GM23338 (cell line): ENCODE data around the gene AP4E1. TPM values are rescaled to one million over a fixed set of nuclear protein-coding genes. Genes with fewer than 3 reads are reported as not detected.

Experiments
- ATAC-seq: fragments of 200-7000 bp; cut with Tn5 transposase; 3 replicates; pipeline ENCODE4 v1.9.1; 2020
- DNase-seq: peaks from one replicate; pipeline ENCODE4 v3.0.0-alpha.2; 2015; ENCODE audit warnings: low spot score
- H2AFZ ChIP-seq: fragments of 200-600 bp; sonication (generic); 2 replicates; pipeline ENCODE4 v1.8.0; 2016; ENCODE audit warnings: antibody characterized with exemption, mild to moderate bottlenecking, moderate library complexity
- H3F3A ChIP-seq: fragments of 200-600 bp; sonication (generic); replicated peaks from 2 replicates; pipeline ENCODE4 v1.8.0; 2017; ENCODE audit warnings: antibody characterized with exemption, mixed run types, low read depth
- H3K27ac ChIP-seq: fragments of 200-600 bp; sonication (generic); 2 replicates; pipeline ENCODE4 v1.6.1; 2016; ENCODE audit warnings: low read depth
- H3K27me3 ChIP-seq: fragments of 200-600 bp; sonication (generic); 2 replicates; pipeline ENCODE4 v1.8.0; 2016; ENCODE audit warnings: mild to moderate bottlenecking, mixed run types, moderate library complexity; ENCODE audit not compliant: insufficient read depth
- H3K36me3 ChIP-seq: fragments of 200-600 bp; sonication (generic); 2 replicates; pipeline ENCODE4 v1.8.0; 2016; ENCODE audit warnings: mild to moderate bottlenecking; ENCODE audit not compliant: insufficient read depth
- H3K4me1 ChIP-seq: fragments of 200-600 bp; sonication (generic); 2 replicates; pipeline ENCODE4 v1.8.0; 2016; ENCODE audit warnings: mild to moderate bottlenecking, moderate library complexity; ENCODE audit not compliant: insufficient read depth
- H3K4me2 ChIP-seq: fragments of 200-600 bp; sonication (generic); 2 replicates; pipeline ENCODE4 v1.7.1; 2017; ENCODE audit warnings: mixed run types
- H3K4me3 ChIP-seq: fragments of 200-600 bp; sonication (generic); 2 replicates; pipeline ENCODE4 v1.6.1; 2016; ENCODE audit warnings: mixed run types
- H3K79me2 ChIP-seq: fragments of 200-600 bp; sonication (generic); replicated peaks from 2 replicates; pipeline ENCODE4 v1.8.0; 2017; ENCODE audit warnings: mild to moderate bottlenecking; ENCODE audit not compliant: insufficient read depth
- H3K9me2 ChIP-seq: fragments of 200-600 bp; sonication (generic); 2 replicates; pipeline ENCODE4 v1.8.0; 2017; ENCODE audit not compliant: insufficient read depth
- H4K20me1 ChIP-seq: fragments of 200-600 bp; sonication (generic); replicated peaks from 2 replicates; pipeline ENCODE4 v1.8.0; 2017; ENCODE audit warnings: mild to moderate bottlenecking; ENCODE audit not compliant: insufficient read depth
- H3K27ac Mint-ChIP-seq: 2 replicates; pipeline ENCODE4 v1.8.0; 2020; ENCODE audit warnings: inconsistent platforms, mild to moderate bottlenecking, moderate library complexity, mixed read lengths
- H3K27me3 Mint-ChIP-seq: 3 replicates; pipeline ENCODE4 v1.8.0; 2022; ENCODE audit warnings: low read depth, mild to moderate bottlenecking, moderate library complexity, mixed read lengths, inconsistent platforms; ENCODE audit not compliant: insufficient read depth, poor library complexity
- H3K36me3 Mint-ChIP-seq: 3 replicates; pipeline ENCODE4 v1.8.0; 2021; ENCODE audit warnings: low read depth, mild to moderate bottlenecking, inconsistent platforms, moderate library complexity, mixed read lengths
- H3K4me1 Mint-ChIP-seq: 3 replicates; pipeline ENCODE4 v1.8.0; 2020; ENCODE audit warnings: mild to moderate bottlenecking, inconsistent platforms, mixed read lengths
- H3K4me3 Mint-ChIP-seq: 3 replicates; pipeline ENCODE4 v1.8.0; 2021; ENCODE audit warnings: moderate library complexity, mild to moderate bottlenecking, inconsistent platforms, mixed read lengths
- H3K9me3 Mint-ChIP-seq: 3 replicates; pipeline ENCODE4 v1.8.0; 2020; ENCODE audit warnings: moderate library complexity, mild to moderate bottlenecking, inconsistent platforms, mixed read lengths
- CREB1 ChIP-seq: fragments of 250-450 bp; sonication (Bioruptor Pico); IDR thresholded peaks from 2 replicates; pipeline ENCODE4 v1.5.0; 2020; ENCODE audit warnings: low read depth, mild to moderate bottlenecking, moderate library complexity
- EZH2 ChIP-seq: fragments of 200-600 bp; sonication (generic); IDR thresholded peaks from one replicate; pipeline ENCODE4 v1.8.0; 2017; ENCODE audit warnings: antibody characterized with exemption, mild to moderate bottlenecking, low read depth; ENCODE audit not compliant: unreplicated experiment
- EZH2phosphoT487 ChIP-seq: fragments of 200-600 bp; sonication (generic); IDR thresholded peaks from one replicate; pipeline ENCODE4 v1.8.1; 2018; ENCODE audit warnings: antibody characterized with exemption; ENCODE audit not compliant: unreplicated experiment
- JUNB ChIP-seq: IDR thresholded peaks from one replicate; pipeline ENCODE4 v1.6.1; 2016; ENCODE audit warnings: antibody characterized with exemption; ENCODE audit not compliant: unreplicated experiment
- NANOG ChIP-seq: IDR thresholded peaks from 2 replicates; pipeline ENCODE4 v1.6.1; 2016; ENCODE audit warnings: antibody characterized with exemption, borderline replicate concordance
- POLR2AphosphoS5 ChIP-seq: IDR thresholded peaks from 2 replicates; pipeline ENCODE4 v1.6.1; 2016; ENCODE audit warnings: antibody characterized with exemption, low read depth
- STAT1 ChIP-seq: IDR thresholded peaks from one replicate; pipeline ENCODE4 v1.6.1; 2016; ENCODE audit warnings: antibody characterized with exemption; ENCODE audit not compliant: unreplicated experiment
- ZNF114 ChIP-seq: fragments of 250-450 bp; sonication (Bioruptor Pico); IDR thresholded peaks from 2 replicates; pipeline ENCODE4 v1.5.0; 2020; ENCODE audit warnings: mild to moderate bottlenecking, moderate library complexity
- ZNF331 ChIP-seq: fragments of 250-450 bp; sonication (Bioruptor Pico); IDR thresholded peaks from 2 replicates; pipeline ENCODE4 v1.5.0; 2020; ENCODE audit warnings: low read depth, mild to moderate bottlenecking, moderate library complexity
- polyA plus RNA-seq: library from polyadenylated mRNA; unstranded; fragments of >200 nt; fragmentation: Nextera tagmentation; extraction: Ambion mirVana; gene quantifications from 2 replicates; pipeline ENCODE4 v1.2.1, GENCODE V29; 2016
- total RNA-seq: library from RNA; depleted of rRNA; stranded (reverse); fragments of >200 nt; shearing (Covaris generic); gene quantifications from 2 replicates; pipeline ENCODE4 v1.2.3, GENCODE V29; 2014
- TF ChIP-seq, protein P1 (sequence below): fragments of 250-450 bp; sonication (Bioruptor Pico); IDR thresholded peaks from 2 replicates; pipeline ENCODE4 v1.5.0; 2020; ENCODE audit warnings: mild to moderate bottlenecking, moderate library complexity
- TF ChIP-seq, protein P2 (sequence below): IDR thresholded peaks from 2 replicates; pipeline ENCODE4 v1.6.1; 2016; ENCODE audit warnings: antibody characterized with exemption
- TF ChIP-seq, protein P3 (sequence below): IDR thresholded peaks from one replicate; pipeline ENCODE4 v1.6.1; 2018; ENCODE audit warnings: antibody characterized with exemption; ENCODE audit not compliant: unreplicated experiment
- TF ChIP-seq, protein P4 (sequence below), 2 experiments: fragments of 200-600 bp in 1 of 2; sonication (generic) in 1 of 2; conservative IDR thresholded peaks; 2 replicates each; pipeline versions ENCODE4 v1.5.1 to v1.6.1; 2016 to 2017; ENCODE audit warnings: antibody characterized with exemption in 2 of 2, low read depth in 2 of 2, mild to moderate bottlenecking in 2 of 2, moderate library complexity in 1 of 2

The AP4E1 gene
- total and polyA plus RNA-seq, 2 experiments from 2014 or later, result 4.4 to 15.4 TPM

DNA sequence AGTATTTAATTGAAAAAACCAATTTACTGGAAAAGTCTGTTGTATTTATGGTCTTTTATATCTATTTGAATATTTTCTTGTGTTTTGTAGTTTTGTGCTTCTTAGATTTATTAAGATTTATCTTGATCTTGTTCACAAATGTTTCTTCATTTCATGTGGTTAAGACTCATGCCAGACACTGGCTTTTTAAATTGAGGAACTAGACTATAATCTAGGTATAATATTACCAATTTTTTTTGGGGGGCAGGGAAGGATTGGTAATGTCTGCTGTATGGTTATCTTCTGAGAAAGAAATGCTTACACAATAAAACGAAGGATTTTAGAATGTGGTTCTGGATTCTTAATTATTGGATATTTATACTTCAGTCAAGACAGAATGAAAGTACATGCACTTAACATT, 24.9 kb downstream of the AP4E1 start:
- no peak overlapping the region for H2AFZ ChIP-seq
- Mint-ChIP-seq H3K4me3 (no peak overlapping the region), H3K4me1 (no peaks in the 10 kb centered on the region), H3K36me3 (peaks cover 7% of the 10 kb centered on the region; the same call in 2 of the 3 replicates), H3K27ac (no peak overlapping the region), H3K27me3 (no peaks in the 10 kb centered on the region), H3K9me3 (no peaks in the 10 kb centered on the region)
- DNase-seq (no peak), ATAC-seq (no peak)
- H3K4me3 ChIP-seq, result no peak overlapping the region
- H3K27me3 ChIP-seq, result no peaks in the 10 kb centered on the region
- TF ChIP-seq, protein P1, sequence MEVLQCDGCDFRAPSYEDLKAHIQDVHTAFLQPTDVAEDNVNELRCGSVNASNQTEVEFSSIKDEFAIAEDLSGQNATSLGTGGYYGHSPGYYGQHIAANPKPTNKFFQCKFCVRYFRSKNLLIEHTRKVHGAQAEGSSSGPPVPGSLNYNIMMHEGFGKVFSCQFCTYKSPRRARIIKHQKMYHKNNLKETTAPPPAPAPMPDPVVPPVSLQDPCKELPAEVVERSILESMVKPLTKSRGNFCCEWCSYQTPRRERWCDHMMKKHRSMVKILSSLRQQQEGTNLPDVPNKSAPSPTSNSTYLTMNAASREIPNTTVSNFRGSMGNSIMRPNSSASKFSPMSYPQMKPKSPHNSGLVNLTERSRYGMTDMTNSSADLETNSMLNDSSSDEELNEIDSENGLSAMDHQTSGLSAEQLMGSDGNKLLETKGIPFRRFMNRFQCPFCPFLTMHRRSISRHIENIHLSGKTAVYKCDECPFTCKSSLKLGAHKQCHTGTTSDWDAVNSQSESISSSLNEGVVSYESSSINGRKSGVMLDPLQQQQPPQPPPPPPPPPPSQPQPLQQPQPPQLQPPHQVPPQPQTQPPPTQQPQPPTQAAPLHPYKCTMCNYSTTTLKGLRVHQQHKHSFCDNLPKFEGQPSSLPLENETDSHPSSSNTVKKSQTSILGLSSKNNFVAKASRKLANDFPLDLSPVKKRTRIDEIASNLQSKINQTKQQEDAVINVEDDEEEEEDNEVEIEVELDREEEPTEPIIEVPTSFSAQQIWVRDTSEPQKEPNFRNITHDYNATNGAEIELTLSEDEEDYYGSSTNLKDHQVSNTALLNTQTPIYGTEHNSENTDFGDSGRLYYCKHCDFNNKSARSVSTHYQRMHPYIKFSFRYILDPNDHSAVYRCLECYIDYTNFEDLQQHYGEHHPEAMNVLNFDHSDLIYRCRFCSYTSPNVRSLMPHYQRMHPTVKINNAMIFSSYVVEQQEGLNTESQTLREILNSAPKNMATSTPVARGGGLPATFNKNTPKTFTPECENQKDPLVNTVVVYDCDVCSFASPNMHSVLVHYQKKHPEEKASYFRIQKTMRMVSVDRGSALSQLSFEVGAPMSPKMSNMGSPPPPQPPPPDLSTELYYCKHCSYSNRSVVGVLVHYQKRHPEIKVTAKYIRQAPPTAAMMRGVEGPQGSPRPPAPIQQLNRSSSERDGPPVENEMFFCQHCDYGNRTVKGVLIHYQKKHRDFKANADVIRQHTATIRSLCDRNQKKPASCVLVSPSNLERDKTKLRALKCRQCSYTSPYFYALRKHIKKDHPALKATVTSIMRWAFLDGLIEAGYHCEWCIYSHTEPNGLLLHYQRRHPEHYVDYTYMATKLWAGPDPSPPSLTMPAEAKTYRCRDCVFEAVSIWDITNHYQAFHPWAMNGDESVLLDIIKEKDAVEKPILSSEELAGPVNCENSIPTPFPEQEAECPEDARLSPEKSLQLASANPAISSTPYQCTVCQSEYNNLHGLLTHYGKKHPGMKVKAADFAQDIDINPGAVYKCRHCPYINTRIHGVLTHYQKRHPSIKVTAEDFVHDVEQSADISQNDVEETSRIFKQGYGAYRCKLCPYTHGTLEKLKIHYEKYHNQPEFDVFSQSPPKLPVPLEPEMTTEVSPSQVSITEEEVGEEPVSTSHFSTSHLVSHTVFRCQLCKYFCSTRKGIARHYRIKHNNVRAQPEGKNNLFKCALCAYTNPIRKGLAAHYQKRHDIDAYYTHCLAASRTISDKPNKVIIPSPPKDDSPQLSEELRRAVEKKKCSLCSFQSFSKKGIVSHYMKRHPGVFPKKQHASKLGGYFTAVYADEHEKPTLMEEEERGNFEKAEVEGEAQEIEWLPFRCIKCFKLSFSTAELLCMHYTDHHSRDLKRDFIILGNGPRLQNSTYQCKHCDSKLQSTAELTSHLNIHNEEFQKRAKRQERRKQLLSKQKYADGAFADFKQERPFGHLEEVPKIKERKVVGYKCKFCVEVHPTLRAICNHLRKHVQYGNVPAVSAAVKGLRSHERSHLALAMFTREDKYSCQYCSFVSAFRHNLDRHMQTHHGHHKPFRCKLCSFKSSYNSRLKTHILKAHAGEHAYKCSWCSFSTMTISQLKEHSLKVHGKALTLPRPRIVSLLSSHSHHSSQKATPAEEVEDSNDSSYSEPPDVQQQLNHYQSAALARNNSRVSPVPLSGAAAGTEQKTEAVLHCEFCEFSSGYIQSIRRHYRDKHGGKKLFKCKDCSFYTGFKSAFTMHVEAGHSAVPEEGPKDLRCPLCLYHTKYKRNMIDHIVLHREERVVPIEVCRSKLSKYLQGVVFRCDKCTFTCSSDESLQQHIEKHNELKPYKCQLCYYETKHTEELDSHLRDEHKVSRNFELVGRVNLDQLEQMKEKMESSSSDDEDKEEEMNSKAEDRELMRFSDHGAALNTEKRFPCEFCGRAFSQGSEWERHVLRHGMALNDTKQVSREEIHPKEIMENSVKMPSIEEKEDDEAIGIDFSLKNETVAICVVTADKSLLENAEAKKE, result no peak
- TF ChIP-seq NANOG (no peak), ZNF114 (CRISPR knock-in tag) (no peak), CREB1 (no peak), POLR2AphosphoS5 (no peak), JUNB (no peak), STAT1 (no peak), EZH2phosphoT487 (no peak), ZNF331 (CRISPR knock-in tag) (no peak), EZH2 (no peak)
- TF ChIP-seq, protein P2, sequence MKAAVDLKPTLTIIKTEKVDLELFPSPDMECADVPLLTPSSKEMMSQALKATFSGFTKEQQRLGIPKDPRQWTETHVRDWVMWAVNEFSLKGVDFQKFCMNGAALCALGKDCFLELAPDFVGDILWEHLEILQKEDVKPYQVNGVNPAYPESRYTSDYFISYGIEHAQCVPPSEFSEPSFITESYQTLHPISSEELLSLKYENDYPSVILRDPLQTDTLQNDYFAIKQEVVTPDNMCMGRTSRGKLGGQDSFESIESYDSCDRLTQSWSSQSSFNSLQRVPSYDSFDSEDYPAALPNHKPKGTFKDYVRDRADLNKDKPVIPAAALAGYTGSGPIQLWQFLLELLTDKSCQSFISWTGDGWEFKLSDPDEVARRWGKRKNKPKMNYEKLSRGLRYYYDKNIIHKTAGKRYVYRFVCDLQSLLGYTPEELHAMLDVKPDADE, result no peak
- TF ChIP-seq, protein P3, sequence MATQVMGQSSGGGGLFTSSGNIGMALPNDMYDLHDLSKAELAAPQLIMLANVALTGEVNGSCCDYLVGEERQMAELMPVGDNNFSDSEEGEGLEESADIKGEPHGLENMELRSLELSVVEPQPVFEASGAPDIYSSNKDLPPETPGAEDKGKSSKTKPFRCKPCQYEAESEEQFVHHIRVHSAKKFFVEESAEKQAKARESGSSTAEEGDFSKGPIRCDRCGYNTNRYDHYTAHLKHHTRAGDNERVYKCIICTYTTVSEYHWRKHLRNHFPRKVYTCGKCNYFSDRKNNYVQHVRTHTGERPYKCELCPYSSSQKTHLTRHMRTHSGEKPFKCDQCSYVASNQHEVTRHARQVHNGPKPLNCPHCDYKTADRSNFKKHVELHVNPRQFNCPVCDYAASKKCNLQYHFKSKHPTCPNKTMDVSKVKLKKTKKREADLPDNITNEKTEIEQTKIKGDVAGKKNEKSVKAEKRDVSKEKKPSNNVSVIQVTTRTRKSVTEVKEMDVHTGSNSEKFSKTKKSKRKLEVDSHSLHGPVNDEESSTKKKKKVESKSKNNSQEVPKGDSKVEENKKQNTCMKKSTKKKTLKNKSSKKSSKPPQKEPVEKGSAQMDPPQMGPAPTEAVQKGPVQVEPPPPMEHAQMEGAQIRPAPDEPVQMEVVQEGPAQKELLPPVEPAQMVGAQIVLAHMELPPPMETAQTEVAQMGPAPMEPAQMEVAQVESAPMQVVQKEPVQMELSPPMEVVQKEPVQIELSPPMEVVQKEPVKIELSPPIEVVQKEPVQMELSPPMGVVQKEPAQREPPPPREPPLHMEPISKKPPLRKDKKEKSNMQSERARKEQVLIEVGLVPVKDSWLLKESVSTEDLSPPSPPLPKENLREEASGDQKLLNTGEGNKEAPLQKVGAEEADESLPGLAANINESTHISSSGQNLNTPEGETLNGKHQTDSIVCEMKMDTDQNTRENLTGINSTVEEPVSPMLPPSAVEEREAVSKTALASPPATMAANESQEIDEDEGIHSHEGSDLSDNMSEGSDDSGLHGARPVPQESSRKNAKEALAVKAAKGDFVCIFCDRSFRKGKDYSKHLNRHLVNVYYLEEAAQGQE, result no peak
- TF ChIP-seq, protein P4, sequence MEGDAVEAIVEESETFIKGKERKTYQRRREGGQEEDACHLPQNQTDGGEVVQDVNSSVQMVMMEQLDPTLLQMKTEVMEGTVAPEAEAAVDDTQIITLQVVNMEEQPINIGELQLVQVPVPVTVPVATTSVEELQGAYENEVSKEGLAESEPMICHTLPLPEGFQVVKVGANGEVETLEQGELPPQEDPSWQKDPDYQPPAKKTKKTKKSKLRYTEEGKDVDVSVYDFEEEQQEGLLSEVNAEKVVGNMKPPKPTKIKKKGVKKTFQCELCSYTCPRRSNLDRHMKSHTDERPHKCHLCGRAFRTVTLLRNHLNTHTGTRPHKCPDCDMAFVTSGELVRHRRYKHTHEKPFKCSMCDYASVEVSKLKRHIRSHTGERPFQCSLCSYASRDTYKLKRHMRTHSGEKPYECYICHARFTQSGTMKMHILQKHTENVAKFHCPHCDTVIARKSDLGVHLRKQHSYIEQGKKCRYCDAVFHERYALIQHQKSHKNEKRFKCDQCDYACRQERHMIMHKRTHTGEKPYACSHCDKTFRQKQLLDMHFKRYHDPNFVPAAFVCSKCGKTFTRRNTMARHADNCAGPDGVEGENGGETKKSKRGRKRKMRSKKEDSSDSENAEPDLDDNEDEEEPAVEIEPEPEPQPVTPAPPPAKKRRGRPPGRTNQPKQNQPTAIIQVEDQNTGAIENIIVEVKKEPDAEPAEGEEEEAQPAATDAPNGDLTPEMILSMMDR (conservative IDR thresholded peaks at IDR 0.05; ENCODE audit: low read depth in 2 of 2), result no peak
- no peaks in the 10 kb centered on the region for H3K9me2 ChIP-seq
- H4K20me1 ChIP-seq, result no peaks in the 10 kb centered on the region
- H3K4me2 ChIP-seq, result no peak overlapping the region
- H3K36me3 ChIP-seq, result peaks cover 6% of the 10 kb centered on the region; the same call in 1 of the 2 replicates
- H3K4me1 ChIP-seq, result no peaks in the 10 kb centered on the region
- no peaks in the 10 kb centered on the region for H3K79me2 ChIP-seq
- H3F3A ChIP-seq, result no peaks in the 10 kb centered on the region
- no peak overlapping the region for H3K27ac ChIP-seq
